Neural cell (in vitro differentiated cells): ENCODE results near the gene RPS28. TPM values are rescaled to one million over a fixed set of nuclear protein-coding genes. Genes with fewer than 3 reads are reported as not detected.

Source experiments
- H2AFZ ChIP-seq: fragments of 200-600, 300-800 bp; sonication (generic), shearing (Covaris generic); 2 replicates; pipeline ENCODE4 v1.6.0; 2014; ENCODE audit warnings: low read depth, mild to moderate bottlenecking, antibody characterized with exemption, low read length, moderate library complexity
- H3F3A ChIP-seq: fragments of 200-600 bp; shearing (Covaris generic); 2 replicates; pipeline ENCODE4 v1.6.1; 2016; ENCODE audit warnings: mild to moderate bottlenecking, moderate library complexity, mixed read lengths, antibody characterized with exemption, low read length; ENCODE audit not compliant: insufficient read depth, poor library complexity, severe bottlenecking
- H3K27ac ChIP-seq: fragments of 200-600, 300-800 bp; sonication (generic), shearing (Covaris generic); 2 replicates; pipeline ENCODE4 v1.5.1; 2014; ENCODE audit warnings: mild to moderate bottlenecking, low read length, moderate library complexity
- H3K27me3 ChIP-seq: fragments of 300-800, 200-600 bp; sonication (generic), shearing (Covaris generic); 2 replicates; pipeline ENCODE4 v1.6.0; 2014; ENCODE audit warnings: mild to moderate bottlenecking, low read depth, low read length, moderate library complexity; ENCODE audit not compliant: insufficient read depth
- H3K36me3 ChIP-seq: fragments of 300-800, 200-600 bp; sonication (generic), shearing (Covaris generic); 2 replicates; pipeline ENCODE4 v1.5.1; 2014; ENCODE audit warnings: mild to moderate bottlenecking, antibody characterized with exemption, low read length, moderate library complexity; ENCODE audit not compliant: insufficient read depth
- H3K4me2 ChIP-seq: fragments of 300-800, 200-600 bp; sonication (generic), shearing (Covaris generic); 2 replicates; pipeline ENCODE4 v1.6.0; 2014; ENCODE audit warnings: mild to moderate bottlenecking, low read length
- H3K4me3 ChIP-seq: fragments of 300-800, 200-600 bp; sonication (generic), shearing (Covaris generic); 2 replicates; pipeline ENCODE4 v1.5.1; 2014; ENCODE audit warnings: mild to moderate bottlenecking, low read length, moderate library complexity
- H3K79me2 ChIP-seq: fragments of 200-600 bp; shearing (Covaris generic); replicated peaks from 2 replicates; pipeline ENCODE4 v1.6.0; 2014; ENCODE audit warnings: mild to moderate bottlenecking, low read length, moderate library complexity; ENCODE audit not compliant: insufficient read depth
- H3K9ac ChIP-seq: fragments of 300-800, 200-600 bp; sonication (generic), shearing (Covaris generic); 2 replicates; pipeline ENCODE4 v1.6.1; 2016; ENCODE audit warnings: mild to moderate bottlenecking, low read length, mixed read lengths
- H3K9me2 ChIP-seq: fragments of 200-600 bp; shearing (Covaris generic); 2 replicates; pipeline ENCODE4 v1.6.1; 2016; ENCODE audit warnings: mild to moderate bottlenecking, low read length, mixed read lengths; ENCODE audit not compliant: insufficient read depth
- H3K9me3 ChIP-seq: fragments of 200-600, 300-800 bp; sonication (generic), shearing (Covaris generic); 2 replicates; pipeline ENCODE4 v1.6.1; 2016; ENCODE audit warnings: mild to moderate bottlenecking, mixed run types, low read length, moderate library complexity, mixed read lengths
- H4K20me1 ChIP-seq: fragments of 200-600 bp; shearing (Covaris generic); 2 replicates; pipeline ENCODE4 v1.6.1; 2016; ENCODE audit warnings: mild to moderate bottlenecking, mixed run types; ENCODE audit not compliant: insufficient read depth
- CTCF ChIP-seq: fragments of 450-650 bp; IDR thresholded peaks from 2 replicates; pipeline ENCODE4 v1.5.1; 2014; ENCODE audit warnings: antibody characterized with exemption, mild to moderate bottlenecking, moderate library complexity; ENCODE audit not compliant: poor library complexity, severe bottlenecking
- EP300 ChIP-seq: fragments of 450-650 bp; conservative IDR thresholded peaks from 2 replicates; pipeline ENCODE4 v1.6.1; 2014; ENCODE audit warnings: antibody characterized with exemption, mild to moderate bottlenecking, moderate library complexity; ENCODE audit not compliant: poor library complexity, severe bottlenecking
- EZH2 ChIP-seq: fragments of 200-600, 300-800 bp; shearing (Covaris generic), sonication (generic); IDR thresholded peaks from 2 replicates; pipeline ENCODE4 v1.6.1; 2014; ENCODE audit warnings: antibody characterized with exemption, low read length, borderline replicate concordance, mild to moderate bottlenecking; ENCODE audit not compliant: insufficient read depth, poor library complexity, severe bottlenecking
- MXI1 ChIP-seq: fragments of 450-650 bp; conservative IDR thresholded peaks from 2 replicates; pipeline ENCODE4 v1.6.1; 2014; ENCODE audit warnings: antibody characterized with exemption, mild to moderate bottlenecking; ENCODE audit not compliant: poor library complexity, severe bottlenecking
- POLR2AphosphoS5 ChIP-seq: IDR thresholded peaks from 2 replicates; pipeline ENCODE4 v1.6.1; 2012
- RAD21 ChIP-seq: fragments of 450-650 bp; conservative IDR thresholded peaks from 2 replicates; pipeline ENCODE4 v1.6.1; 2014; ENCODE audit warnings: antibody characterized with exemption, mild to moderate bottlenecking, moderate library complexity
- REST ChIP-seq: IDR thresholded peaks from 2 replicates; pipeline ENCODE4 v1.6.1; 2012; ENCODE audit warnings: borderline replicate concordance
- SMC3 ChIP-seq: fragments of 450-650 bp; conservative IDR thresholded peaks from 2 replicates; pipeline ENCODE4 v1.6.1; 2014; ENCODE audit warnings: antibody characterized with exemption, mild to moderate bottlenecking, moderate library complexity; ENCODE audit not compliant: poor library complexity
- TAF1 ChIP-seq: IDR thresholded peaks from 2 replicates; pipeline ENCODE4 v1.6.1; 2012; ENCODE audit warnings: low read depth
- polyA plus RNA-seq: library from polyadenylated mRNA; depleted of rRNA; stranded (reverse); fragments of >200 nt; gene quantifications from 2 replicates; pipeline ENCODE4 v1.2.3, GENCODE V29; 2014

The RPS28 gene
- polyA plus RNA-seq, 1 donor from 2014 or later = 192 TPM

- H4K20me1 ChIP-seq = no peaks in the 10 kb centered on the region
- H3K36me3 ChIP-seq = no peaks in the 10 kb centered on the region
- H3K4me2 ChIP-seq = no peak overlapping the region
- no peak overlapping the region for H3K27ac ChIP-seq
- no peaks in the 10 kb centered on the region for H3K9me2 ChIP-seq
- no peak for TF ChIP-seq RAD21
- TF ChIP-seq EP300 = no peak
- no peak for TF ChIP-seq REST
- no peak for TF ChIP-seq MXI1
- no peak for TF ChIP-seq SMC3
- no peak overlapping the region for H3K4me3 ChIP-seq
- H2AFZ ChIP-seq = no peak overlapping the region
- no peaks in the 10 kb centered on the region for H3K27me3 ChIP-seq
- no peaks in the 10 kb centered on the region for H3K9me3 ChIP-seq
- H3K9ac ChIP-seq = no peak overlapping the region
- H3K79me2 ChIP-seq = no peaks in the 10 kb centered on the region
- no peaks in the 10 kb centered on the region for H3F3A ChIP-seq
Observed at GRCh38 chr19:8355631-8356402, 34.5 kb downstream of the RPS28 start.

GRCh38 chr19:8357007-8357521 is 35.8 kb downstream of the RPS28 start:
- Histone ChIP-seq H3F3A (no peaks in the 10 kb centered on the region), H3K9ac (no peak overlapping the region), H3K27ac (no peak overlapping the region), H3K9me3 (no peaks in the 10 kb centered on the region), H2AFZ (no peak overlapping the region), H3K27me3 (peaks cover 4% of the 10 kb centered on the region), H3K36me3 (no peaks in the 10 kb centered on the region), H4K20me1 (no peaks in the 10 kb centered on the region), H3K79me2 (no peaks in the 10 kb centered on the region), H3K9me2 (no peaks in the 10 kb centered on the region), H3K4me2 (no peak overlapping the region), H3K4me3 (no peak overlapping the region)
- TF ChIP-seq RAD21 (no peak), EZH2 (no peak), EP300 (no peak), MXI1 (no peak), CTCF (no peak), REST (no peak), SMC3 (no peak), TAF1 (no peak), POLR2AphosphoS5 (no peak)
